GM03348 (cell line): ENCODE measurements around the gene PDIA5.

Source experiments
- DNase-seq: peaks from one replicate; pipeline ENCODE4 v3.0.0; 2012; ENCODE audit warnings: low spot score

Gene PDIA5

DNA sequence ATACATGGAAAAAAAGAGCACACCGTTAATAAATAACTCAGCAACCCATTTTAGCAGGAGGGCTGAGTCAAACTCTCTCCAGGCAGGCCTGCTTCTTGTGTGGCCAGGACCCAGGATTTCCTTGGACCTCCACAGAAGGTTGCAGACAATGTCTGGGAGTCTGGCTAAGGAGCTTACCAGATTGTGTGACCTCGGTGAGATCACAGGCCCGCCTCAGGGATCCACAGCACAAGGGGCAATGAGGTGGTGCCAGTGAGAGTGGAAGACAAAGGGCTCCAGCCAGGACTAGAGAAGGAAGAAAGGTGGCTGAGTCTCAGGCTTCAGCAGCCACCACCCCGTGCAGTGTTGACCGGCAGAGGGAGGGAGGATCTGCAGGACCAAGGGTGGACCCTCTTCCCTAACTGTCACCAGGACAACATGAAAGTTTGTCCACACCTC is 102.7 kb downstream of the PDIA5 start:
- DNase-seq, result no peak

DNA sequence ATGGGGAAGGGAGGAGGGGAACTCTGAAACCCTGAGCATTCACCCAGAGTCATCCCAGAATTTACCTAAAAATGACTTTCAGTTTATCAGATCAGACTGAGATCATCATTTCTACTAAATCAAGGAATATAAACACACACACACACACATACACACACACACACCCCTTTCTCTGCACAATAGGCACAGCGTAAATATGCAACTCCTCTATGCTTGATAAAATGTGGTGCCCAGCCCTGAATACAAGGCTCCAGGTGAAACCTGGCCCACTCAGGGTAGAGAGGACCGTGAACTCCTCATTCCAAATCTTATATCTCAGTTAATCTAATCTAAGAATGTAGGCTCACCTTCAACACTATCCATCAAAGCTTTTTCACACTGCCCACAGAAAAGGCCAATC is 103.1 kb downstream of the PDIA5 start:
- DNase-seq, result no peak

GRCh38 chr3:123180791-123181190 is 114.0 kb downstream of the PDIA5 start:
- no peak for DNase-seq

DNA sequence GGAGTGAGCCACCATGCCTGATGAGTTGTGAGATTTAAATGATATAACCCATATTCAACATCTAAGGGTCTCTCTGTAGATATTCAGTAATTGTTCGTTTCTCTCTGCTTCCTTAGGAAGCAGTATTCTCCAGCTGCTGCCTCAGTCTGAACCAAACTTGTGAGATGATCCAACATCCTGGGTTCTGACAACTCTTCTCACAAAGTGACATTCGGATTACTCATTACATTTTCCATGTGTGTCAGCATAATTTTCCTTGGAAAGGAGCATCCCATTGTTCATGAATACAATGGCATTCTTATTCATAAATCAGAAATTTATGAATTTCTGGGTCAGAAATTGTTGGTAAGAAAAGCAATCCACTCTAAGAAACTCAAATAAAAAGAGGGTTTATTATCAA is 119.9 kb downstream of the PDIA5 start:
- DNase-seq, result peak; percentile 21

DNA sequence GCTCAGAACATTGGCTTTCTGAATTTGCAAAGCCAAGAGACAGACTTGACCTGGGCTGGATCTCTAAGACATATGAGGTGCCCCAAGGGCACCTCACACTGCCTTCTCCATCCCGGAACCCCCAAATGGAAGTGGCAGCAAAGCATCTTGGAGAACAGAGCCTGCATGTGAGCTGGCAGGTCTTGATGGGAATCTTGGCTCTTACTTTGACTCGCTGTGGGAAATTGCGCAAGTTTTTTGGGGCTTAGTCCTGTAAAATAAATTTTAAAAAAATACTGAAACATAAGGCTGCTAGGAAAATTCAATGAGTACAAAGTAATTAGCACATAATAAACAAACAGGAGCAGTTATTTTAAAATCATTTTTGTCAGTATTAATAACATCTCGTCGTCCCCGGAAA is 121.2 kb downstream of the PDIA5 start:
- DNase-seq, result peak; percentile 46

- DNase-seq, result no peak
These were observed 126.8 kb downstream of the PDIA5 start for GRCh38 chr3:123193448-123194101.

DNA sequence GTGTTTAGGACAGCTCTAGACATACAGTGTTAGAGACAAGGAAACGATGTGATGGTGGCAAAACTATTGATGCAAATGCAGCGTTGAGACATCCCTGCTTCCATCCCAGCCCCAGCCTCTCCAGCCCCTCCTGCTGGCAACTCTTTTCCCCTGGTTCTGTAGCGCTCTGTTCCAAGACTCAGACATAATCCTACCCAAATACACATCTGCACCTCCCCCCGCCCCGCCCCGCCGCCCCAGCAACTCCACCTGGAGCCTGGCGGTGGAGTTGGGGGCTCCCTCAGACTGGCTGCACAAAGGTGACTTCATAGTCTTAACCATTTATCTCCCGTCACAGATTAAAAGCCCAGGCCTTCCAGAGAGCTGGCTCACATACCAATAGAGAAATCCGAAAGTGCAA is 127.7 kb downstream of the PDIA5 start:
- no peak for DNase-seq

DNA sequence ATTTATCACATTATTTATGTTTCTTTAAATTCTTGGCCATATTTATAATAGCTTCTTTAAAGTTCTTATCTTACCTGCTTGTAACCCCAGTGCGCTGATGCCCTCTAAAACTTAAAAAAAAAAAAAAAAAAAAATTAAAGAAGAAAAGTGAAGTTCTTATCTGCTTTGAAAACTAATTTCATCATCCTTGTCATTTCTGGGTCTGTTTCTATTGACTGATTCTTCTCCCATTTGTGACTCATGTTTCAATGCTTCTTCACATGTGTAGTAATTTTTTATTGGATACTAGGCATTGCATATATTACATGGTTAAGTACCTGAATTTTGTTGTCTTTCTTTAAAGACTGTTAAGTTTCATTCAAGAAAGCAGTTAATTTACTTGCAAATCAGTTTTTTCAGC is 131.5 kb downstream of the PDIA5 start:
- no peak for DNase-seq

GRCh38 chr3:123201223-123201556 is 134.4 kb downstream of the PDIA5 start:
- DNase-seq, result no peak

- peak; percentile 97 for DNase-seq
These were observed 135.0 kb downstream of the PDIA5 start, which contains the start of gene SEC22A for GRCh38 chr3:123201557-123202427. Gene SEC22A (plus strand): TSS chr3:123201943. CDS start chr3:123209218, 7,275 bp downstream.

- DNase-seq, result peak; percentile 13
These were observed 135.6 kb downstream of the PDIA5 start for GRCh38 chr3:123202451-123202850.
